Measurements from ENCODE around the gene TREX2. TPM values are rescaled to one million over a fixed set of nuclear protein-coding genes. Genes with fewer than 3 reads are reported as not detected.

The TREX2 gene
- total and polyA plus RNA-seq, 10 of the 15 experiments (the other 5 are each of a cell fraction or from before 2014, with no cell fraction given) = 0.09 to 0.97 (median 0.60) TPM; not detected in 3

- no TSS peak for BruUV-seq (replicated peaks)
- Histone ChIP-seq H3K4me3 (no peak overlapping the region), H3K27me3 (replicated peaks in 1 of 2; ENCODE audit: control insufficient read depth in 2 of 2, insufficient read depth in 2 of 2, low read length in 1 of 2) (no peaks in the 10 kb centered on the region), H3K4me2 (ENCODE audit: control insufficient read depth, insufficient read depth) (no peak overlapping the region), H3K9ac (ENCODE audit: control insufficient read depth, insufficient read depth, low read length) (no peak overlapping the region), H4K20me1 (ENCODE audit: control insufficient read depth, insufficient read depth) (no peaks in the 10 kb centered on the region), H3K4me1 (ENCODE audit: control insufficient read depth, insufficient read depth, low read length) (no peaks in the 10 kb centered on the region), H3K9me3 (replicated peaks; ENCODE audit: control insufficient read depth, insufficient read depth, low read length) (no peaks in the 10 kb centered on the region; the same call in 2 of the 3 replicates), H3K27ac (ENCODE audit: control insufficient read depth, insufficient read depth) (no peak overlapping the region), H2AFZ (ENCODE audit: control insufficient read depth, low read depth, low read length) (no peak overlapping the region), H3K79me2 (ENCODE audit: control insufficient read depth, insufficient read depth, low read length) (no peaks in the 10 kb centered on the region), H3K36me3 (ENCODE audit: control insufficient read depth in 2 of 2, insufficient read depth in 2 of 2, low read length in 1 of 2) (no peaks in the 10 kb centered on the region)
- ChIA-PET RAD21 (ENCODE audit: unreplicated experiment) (no interaction called here), POLR2A (interaction anchor here (0.6 kb wide), 1 partner anchor 107 kb away, joined by 4 read pairs; no protein-coding TSS in a partner anchor), CTCF (no interaction called here), SMC1A (ENCODE audit: uncharacterized antibody, unreplicated experiment) (no interaction called here)
- DNase-seq (ENCODE audit: low read depth, low spot score) (no peak), FAIRE-seq (no peak), ATAC-seq (peak; percentile 97)
- intact Hi-C loops (cut with micrococcal nuclease; ENCODE audit: unreplicated experiment) = no loop called here
- in situ Hi-C loops (cut with MboI) = no loop called here
- 66% methylated on average over 32 of the region's 60 CpGs for WGBS (ENCODE audit: insufficient coverage, insufficient replicate concordance, low lambda C conversion rate, missing lambda C conversion rate)
- TF ChIP-seq TBL1XR1 (IDR thresholded peaks at IDR 0.05; ENCODE audit: low read depth, low read length) = no peak
- TF ChIP-seq RBBP5 (conservative IDR thresholded peaks at IDR 0.05) = no peak
- TF ChIP-seq ZNF687 (IDR thresholded peaks at IDR 0.05) = no peak
- TF ChIP-seq JUND (IDR thresholded peaks at IDR 0.05; ENCODE audit: low read depth, low read length) = no peak
- no peak for TF ChIP-seq EZH2 (IDR thresholded peaks at IDR 0.05; ENCODE audit: borderline replicate concordance, control insufficient read depth, low read depth, low read length)
- peak; percentile 78; the same call in 1 of the 2 replicates for TF ChIP-seq SMARCA5 (IDR thresholded peaks at IDR 0.05)
- TF ChIP-seq MYB (IDR thresholded peaks at IDR 0.05; ENCODE audit: borderline replicate concordance, low read depth, low read length) = no peak
- no peak for TF ChIP-seq POU2F2 (IDR thresholded peaks at IDR 0.05; ENCODE audit: borderline replicate concordance, low read depth, low read length)
- no peak for TF ChIP-seq RELA (IDR thresholded peaks at IDR 0.05; ENCODE audit: borderline replicate concordance, partially characterized antibody)
- TF ChIP-seq KAT2A (conservative IDR thresholded peaks at IDR 0.05; ENCODE audit: control insufficient read depth, low read depth, low read length) = no peak
- no peak for TF ChIP-seq HSF1 (IDR thresholded peaks at IDR 0.05; ENCODE audit: low read depth, low read length)
- 0 out of 2 replicates have a peak, but pooled peaks have one; percentile 44 for TF ChIP-seq LARP7 (IDR thresholded peaks at IDR 0.05)
- no peak for TF ChIP-seq SREBF2 (IDR thresholded peaks at IDR 0.05; ENCODE audit: low read length)
- no peak for TF ChIP-seq HDAC6 (IDR thresholded peaks at IDR 0.05; ENCODE audit: unreplicated experiment)
- TF ChIP-seq MAX (IDR thresholded peaks at IDR 0.05; ENCODE audit: low read depth, low read length) = no peak
- no peak for TF ChIP-seq USF2 (IDR thresholded peaks at IDR 0.05; ENCODE audit: borderline replicate concordance, low read depth, low read length)
Measured at GRCh38 chrX:153400146-153401132, 45.4 kb downstream of the TREX2 start.
